IPS DF 19.7 (cell line): ENCODE measurements around the gene BAX.

ENCODE experiments used
- DNase-seq: peaks from one replicate; pipeline ENCODE4 v3.0.0-alpha.2; 2013; ENCODE audit warnings: low read depth, low spot score

Gene BAX

DNA sequence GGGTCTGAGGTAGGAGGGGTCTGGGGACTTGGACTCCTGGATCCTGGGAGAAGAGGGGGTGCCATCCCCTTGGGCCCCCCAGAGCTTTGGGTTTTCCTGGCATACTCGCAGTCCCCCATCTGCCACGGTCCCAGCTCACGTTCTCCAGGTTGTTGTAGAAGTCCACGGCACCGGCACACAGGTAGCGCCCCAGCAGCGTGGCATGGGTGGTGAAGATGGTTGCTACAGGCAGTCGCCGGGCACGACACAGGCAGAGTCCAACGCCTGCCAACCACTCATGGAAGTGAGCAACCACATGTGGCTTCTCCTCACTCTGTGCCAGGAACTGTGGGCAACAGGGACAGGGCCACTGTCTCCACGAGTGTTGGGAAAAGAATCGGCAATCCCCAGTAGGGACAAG lies 31.0 kb downstream of the BAX start:
- DNase-seq, result no peak

DNA sequence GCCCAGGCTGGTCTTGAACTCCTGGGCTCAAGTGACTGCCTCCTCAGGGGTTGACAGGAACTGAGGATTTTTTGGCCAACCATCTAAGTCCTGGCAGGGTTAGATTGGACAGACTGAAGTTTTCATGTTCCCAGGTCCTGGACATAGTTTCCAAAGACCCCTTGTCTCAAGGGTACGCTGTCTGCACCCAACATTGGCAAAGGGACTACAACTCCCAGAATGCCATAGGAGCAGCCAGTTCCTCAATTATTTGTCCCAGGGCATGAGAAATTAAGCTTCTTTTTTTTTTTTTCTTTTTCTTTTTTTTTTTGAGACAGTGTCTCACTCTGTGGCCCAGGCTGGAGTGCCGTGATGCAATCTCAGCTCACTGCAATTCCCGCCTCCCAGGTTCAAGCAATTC lies 31.5 kb downstream of the BAX start:
- no peak for DNase-seq

DNA sequence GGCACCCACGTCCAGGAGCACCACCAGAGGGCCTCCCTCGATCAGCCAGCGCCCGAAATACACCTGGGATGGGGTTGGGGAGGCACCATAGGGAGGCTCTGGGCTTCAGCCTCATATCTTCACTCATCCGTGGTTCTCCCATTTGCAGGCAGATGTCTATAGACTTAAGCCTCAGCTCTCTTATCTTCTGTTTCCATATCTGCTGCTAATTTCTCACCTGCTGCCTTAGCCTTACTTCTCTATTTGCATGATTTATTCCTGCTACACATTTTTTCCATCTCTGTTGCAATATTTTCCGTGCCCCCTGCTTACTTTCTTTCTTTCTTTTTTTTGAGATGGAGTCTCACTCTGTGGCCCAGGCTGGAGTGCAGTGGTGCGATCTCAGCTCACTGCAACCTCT lies 32.6 kb downstream of the BAX start:
- DNase-seq, result no peak

DNA sequence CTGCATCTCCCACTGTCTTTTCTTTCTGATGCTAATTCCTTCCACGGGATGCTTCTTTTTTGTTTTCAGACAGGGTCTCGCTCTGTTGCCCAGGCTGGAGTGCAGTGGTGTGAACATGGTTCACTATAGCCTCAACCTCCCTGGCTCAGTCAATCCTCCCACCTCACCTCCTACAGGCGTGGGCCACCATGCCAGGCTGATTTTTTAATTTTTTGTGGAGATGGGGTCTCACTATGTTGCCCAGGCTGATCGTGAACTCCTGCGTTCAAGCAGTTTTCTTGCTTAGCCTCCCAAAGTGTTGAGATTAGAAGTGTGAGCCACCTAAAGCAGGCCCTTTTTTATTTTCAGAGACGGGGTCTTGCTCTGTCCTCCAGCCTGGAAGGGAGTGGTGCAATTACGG lies 33.6 kb downstream of the BAX start:
- no peak for DNase-seq

DNA sequence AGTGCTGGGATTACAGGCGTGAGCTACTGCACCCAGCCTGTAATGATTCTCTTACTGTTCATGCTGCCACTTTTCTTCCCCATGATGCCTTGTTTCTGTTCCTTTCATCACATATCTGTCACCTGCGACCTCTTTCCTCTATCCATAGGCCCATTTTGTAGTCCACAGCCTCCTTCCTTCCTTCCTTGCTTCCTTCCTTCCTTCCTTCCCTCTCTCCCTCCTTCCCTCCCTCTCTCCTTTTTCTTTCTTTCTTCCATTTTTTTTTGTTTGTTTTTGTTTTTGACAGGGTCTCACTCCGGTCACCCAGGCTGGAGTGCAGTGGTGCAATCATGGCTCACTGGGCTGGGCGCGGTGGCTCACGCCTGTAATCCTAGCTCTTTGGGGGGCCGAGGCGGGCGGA lies 34.2 kb downstream of the BAX start:
- DNase-seq, result no peak

DNA sequence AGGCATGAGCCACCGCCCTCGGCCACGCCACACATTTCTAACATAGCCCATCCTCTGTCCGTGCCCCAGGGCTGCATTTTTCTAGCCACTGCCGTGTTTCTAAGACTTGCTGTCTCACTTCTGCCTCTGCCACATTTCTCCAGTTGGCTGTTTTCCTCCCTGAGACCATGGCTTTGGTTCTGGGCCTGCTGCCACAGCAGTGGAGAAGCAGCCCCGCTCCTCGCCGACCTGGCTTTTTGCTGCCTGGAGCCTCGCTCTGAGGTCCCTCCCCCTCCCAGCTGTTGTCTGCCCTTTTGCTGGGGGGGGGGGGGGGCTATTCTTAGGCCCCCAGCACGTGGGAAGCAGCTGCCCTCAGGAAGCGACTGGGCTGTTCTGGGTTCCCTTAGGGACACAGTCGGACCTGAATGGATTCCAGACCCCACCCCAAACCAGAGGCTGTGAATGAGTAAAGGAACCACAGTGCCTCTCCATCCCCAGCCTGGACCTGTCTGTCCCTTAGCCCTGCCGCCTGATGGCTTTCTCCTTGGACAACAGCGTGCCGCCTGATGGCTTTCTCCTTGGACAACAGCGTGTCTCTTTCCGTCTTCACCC lies 35.1 kb downstream of the BAX start:
- no peak for DNase-seq

DNA sequence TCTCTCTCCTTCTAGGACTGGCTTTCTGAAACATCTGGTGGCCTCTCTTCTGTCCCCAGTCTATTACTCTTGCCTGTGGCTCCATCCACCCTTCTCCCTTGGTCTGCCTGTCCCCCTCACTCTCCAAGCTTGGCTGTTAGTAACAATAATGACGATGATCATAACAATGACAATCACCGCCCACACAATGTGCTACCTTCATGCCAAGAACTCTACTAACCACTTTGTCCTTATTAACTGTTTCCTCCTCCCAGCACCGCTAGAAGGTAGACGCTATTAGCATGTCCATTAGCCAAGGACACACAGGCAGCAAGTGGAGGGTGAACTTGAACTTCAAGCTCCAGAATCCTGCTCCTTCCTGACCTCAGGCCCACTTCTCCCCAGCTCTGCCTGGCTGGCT lies 35.7 kb downstream of the BAX start:
- no peak for DNase-seq

DNA sequence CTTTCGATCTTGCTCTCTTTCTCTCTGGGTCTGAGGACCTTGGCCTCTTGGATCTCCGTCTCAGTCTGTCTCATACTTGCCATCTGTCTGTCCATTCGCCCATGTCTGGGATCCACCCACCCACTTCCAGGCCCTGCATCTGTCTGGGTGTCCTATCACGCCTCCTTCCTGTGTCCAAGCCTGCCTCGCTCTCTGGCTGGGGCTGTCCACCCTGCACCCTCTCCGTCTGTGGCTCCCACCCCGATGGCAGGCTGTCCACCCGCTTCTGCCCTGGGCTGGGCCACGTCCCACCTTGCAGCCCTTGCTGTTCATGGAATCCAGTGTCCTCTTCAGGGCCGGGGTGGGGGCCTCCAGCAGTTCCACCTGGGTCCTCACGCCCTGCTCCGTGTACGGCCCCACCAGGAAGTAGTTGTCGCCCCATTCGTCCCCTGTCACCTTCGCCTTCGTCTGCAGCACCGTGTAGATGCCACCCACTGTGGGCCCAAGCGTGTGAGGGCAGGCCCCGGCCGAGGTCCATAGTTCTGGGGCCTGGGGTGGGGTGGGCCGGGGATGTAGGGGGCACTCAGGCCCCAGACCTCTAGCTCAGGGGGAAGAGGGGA lies 36.4 kb downstream of the BAX start:
- no peak for DNase-seq

DNA sequence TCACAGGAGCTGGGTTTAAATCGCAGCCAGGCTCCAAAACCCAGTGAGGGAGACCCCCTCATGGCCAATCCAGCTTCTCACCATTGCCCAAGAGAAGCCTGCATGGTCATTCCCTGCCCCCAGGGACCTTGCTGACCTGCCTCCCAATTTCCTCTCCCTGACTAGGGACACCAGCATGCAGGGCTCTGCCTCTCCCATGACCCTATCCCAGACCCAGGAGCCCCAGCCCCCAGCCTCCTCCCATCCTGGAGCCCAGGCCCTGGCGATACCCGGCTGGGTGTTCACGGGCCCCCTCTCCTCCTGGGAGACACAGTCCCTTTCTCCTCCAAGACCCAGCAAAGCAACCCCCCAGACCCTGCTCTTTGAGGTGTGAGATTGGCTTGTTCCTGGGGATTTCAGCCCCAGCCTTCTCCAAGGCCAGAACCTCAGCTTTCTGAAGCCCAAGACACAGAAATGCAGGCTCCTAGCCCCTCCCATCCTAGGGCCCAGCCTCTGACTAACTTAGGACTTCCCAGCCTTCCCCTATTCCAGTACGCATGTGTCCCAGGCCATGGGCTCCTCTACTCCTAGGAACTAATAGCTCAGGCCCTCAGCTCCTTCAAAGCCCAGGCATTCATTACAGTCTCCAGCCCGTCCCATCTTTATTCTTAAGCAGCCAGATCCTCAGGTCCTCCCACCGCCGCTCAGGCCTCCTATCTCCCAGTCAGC lies 37.4 kb downstream of the BAX start:
- DNase-seq, result no peak

DNA sequence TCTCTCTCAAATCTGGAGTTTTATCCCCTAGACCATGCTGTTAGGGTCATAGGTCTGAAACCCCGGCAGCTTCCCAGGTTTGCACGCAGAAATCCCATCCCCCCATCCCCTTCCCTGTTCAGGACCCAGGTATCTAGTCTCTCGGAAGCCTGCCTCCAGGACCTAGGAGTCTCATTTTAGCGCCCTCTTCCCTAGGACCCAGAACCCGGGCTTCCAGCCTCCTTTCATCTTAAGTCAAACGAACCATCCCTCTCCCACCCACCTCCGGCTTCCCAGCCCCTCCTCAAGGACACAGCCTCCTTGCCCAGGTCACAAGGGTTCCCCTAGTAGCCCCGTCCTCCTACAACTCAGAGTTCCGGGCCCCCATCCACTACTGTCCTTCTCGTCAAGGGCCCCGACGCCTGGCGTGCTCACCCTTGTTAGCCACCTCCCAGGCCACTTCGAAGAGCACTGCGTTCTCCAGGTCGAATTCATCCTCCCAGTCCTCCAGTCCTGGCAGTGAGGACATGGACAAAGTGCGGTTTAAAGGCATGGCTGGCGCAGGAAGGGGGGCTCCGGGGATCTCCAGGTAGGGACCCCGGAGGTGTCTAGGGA lies 38.0 kb downstream of the BAX start:
- no peak for DNase-seq

DNA sequence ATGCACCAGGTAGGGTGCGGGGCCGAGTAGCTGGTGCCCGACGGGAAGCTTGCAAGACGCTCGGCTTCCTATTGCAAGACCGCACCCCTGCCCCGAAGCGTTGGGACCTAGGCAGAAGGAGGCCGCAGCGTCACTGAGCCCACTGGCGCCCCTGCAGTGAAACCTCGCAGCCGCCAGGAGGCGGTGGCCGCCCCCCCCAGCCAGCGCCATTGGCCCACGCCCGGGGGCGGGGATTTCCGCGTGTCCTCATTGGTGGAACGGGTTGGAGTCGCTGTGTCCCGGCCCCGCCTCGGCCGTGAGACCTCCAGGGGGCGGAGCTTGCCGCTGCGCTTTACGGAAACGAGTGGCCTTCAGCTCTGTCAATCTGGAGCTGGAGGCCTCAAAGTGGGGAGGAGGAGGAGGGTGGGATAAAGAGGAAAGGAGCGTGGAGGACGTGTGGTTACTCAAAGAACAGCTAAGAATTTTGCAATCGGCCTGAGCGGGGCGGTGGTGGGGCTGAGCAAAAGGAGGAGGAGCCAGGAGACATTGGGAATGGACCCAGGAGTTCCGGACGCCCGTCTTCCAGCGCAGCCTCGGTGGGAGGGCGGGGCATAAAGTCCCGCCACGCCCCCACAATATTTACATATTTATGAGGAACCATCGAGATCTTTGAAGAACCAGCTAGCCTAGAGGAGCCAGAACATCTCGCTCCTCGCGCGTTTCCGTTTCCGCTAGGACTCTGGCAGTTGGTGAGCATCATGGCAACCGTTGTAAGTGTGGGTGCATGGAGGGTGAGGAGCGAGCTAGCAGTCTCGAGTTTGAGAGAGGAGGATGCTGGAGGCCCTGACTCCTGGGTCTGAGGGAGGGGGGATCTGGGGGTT lies 38.7 kb downstream of the BAX start, which contains the start of the genes GYS1 and RUVBL2:
Gene GYS1, minus strand, starts transcription at position 135 of the 860 bp plus-strand sequence. CDS start 197 bp downstream, outside the sequence.
Gene RUVBL2, plus strand, starts transcription at position 713 of the 860 bp plus-strand sequence. Its CDS starts 25 bp downstream, at position 738.
- DNase-seq, result peak; percentile 92

DNA sequence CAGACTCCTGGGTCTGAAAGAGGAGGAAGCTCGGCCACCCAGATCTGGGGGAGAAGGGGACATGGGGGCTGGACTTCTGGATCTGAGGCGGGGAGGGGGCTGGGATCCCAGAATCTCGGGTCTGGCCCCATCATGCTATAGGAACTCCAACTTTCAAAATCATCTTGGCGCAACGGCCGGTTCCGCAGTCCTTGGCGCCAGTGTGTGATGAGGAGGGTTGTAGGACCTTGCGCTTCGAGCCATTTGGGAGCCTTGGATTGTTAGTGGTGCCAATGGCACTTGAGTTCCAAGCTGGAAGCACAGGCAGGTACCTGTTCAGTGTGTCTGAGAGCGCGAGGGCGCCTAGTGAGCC lies 39.3 kb downstream of the BAX start:
- no peak for DNase-seq

DNA sequence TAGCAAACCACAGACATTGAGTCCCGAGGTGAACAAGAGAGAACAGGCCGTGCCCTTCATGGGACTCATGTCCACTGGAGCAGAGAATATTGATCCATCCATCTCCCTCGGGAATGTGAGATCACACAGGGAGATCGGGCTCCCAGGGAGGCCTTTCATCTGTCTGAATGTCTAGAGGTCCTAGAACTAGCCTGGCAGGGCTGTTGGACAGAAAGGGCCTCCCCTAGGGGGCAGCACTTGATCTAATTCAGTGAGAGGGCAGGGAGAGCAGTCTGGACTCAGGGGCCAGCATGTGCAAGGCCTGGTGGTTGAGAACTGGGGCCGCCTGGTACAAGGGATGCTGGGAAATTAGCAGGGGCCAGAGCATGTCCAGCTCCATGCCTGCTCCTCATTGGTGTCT lies 43.3 kb downstream of the BAX start:
- no peak for DNase-seq

DNA sequence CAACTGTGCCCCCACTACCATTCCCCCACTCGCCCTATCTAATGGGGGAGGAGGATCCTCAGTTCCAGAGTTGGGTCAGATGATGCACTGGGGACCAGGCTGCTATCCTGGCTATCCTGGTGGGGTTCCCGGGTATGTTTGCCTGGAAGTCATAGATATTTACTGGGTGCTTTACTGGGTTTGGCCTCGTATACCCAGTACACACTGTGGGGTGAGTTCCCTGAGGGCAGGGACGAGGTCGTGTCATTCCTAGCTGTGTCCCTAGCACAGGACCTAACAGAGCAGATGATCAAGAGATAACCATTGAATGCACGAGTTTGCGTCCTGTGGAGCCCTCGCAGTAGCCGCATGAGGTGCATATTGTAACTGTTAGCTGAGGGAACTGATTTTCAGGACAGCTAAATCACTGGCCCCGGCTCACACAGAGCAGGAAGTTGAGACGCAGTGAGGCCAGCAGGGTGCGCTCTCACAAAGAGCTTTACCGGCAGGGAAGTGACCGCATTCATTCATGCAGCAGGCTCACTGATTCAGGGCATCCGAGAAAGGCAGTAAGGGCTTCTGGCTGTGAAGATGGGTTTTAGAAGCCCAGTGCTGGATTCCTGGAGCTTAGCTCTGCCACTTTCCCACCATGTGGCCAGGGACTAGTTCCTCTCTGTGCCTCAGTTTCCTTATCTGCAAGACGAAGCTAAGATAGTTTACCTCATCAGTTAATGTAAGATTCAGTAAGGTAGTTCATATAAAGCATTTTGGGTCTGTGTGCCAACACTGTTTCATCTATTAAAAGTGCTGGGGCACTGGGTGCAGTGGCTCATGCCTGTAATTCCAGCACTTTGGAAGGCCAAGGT lies 45.0 kb downstream of the BAX start:
- no peak for DNase-seq

DNA sequence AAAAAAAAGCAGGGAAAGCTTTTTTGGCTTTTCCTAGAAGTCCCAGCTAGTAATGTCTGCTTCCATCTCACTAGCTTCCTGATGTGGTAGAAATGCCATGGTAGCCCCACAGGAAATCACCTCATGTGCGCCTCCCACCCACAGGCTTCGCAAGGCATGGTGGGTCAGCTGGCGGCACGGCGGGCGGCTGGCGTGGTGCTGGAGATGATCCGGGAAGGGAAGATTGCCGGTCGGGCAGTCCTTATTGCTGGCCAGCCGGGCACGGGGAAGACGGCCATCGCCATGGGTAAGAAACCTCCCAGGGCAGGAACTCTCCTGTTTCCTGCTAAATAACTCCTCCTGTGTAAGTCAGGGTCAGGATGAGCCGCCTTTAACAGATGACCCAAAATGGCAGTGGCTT lies 49.5 kb downstream of the BAX start:
- DNase-seq, result no peak

DNA sequence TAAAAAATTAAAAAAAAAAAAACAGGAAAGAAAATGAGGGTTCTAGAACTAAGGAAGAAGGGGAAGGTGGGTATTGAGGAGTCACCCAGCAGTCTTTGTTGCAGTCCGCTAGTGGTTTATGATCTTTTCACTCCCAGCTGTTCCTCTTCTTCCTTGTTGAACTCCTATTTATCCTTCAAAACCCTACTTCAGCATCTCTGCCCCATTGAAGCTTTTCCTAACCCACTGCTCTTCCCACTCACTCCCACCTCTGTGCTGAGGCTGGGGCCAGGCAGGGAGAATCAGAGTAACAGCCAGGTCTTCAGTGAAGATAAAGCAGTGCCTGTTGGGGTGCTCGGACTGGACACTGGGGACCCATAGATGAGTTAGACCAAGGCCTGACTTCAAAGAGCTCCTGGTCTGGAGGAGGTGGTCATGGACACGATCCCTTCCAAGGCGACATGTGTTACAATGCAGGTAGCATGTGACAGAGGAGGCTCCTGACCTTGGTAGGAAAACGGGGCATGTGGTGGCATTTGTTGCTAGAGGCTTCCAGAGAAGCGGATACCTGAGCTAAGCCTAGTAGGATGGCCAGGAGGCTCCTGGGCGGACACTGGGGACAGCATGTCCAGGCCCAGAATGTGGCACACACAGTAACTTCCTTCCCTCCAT lies 50.4 kb downstream of the BAX start:
- no peak for DNase-seq

DNA sequence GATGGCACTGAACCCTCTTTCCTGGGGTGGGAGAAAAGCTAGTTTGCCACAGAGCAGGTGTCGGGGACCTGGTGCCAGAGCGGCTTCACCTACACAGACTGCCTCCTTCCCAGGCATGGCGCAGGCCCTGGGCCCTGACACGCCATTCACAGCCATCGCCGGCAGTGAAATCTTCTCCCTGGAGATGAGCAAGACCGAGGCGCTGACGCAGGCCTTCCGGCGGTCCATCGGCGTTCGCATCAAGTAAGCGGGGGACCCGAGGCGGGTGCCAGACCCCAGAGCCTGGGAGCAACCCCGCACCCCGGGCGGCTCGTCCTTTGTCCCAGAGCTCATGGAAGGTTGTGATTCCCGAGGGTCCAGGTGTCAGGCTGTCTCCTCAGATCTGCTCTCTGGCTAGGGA lies 52.2 kb downstream of the BAX start:
- DNase-seq, result no peak

DNA sequence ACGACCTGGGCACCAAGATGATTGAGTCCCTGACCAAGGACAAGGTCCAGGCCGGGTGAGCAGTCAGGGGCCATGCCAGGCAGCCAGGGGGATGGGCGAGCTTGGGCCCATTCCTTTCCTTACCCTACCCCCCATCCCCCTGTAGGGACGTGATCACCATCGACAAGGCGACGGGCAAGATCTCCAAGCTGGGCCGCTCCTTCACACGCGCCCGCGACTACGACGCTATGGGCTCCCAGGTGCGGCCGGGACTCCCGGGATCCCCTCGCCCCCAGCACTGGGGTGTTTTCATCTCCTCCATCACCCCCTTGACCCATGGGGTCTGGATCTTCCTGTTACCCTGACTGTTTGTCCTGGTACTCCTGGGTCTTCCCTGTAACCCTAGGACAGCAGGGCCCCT lies 55.2 kb downstream of the BAX start:
- DNase-seq, result no peak

DNA sequence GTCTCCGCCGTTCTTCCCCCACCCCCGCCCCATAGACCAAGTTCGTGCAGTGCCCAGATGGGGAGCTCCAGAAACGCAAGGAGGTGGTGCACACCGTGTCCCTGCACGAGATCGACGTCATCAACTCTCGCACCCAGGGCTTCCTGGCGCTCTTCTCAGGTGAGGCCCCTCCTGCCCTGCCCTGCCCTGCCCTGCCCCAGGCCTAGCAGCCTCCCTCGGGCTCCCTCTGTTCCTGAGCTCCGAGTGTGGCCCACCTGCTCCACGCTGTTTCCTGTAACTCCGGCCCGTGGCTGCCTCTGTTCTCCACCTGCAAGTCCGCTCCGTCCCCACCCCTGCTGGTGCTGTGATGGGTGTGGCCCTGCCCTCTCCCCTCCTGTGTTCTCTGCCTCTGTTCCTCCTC lies 55.8 kb downstream of the BAX start:
- DNase-seq, result no peak

DNA sequence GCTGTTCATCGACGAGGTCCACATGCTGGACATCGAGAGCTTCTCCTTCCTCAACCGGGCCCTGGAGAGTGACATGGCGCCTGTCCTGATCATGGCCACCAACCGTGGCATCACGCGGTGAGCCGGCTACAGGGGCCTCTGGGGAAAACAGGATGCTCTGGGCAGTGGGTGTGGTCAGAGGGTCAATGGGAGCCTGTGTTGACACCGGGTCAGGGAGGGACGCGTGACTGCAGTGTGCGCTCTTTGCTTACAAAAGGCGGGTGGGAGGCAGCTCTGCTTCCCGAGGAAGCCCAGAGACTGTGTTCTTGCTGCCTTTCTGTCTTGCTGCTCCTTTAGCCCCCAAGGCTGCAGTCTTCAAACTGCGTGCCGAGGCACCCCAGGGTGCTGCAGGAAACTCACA lies 56.5 kb downstream of the BAX start:
- DNase-seq, result no peak
